ENCODE data around the gene TPD52L1. TPM values are rescaled to one million over a fixed set of nuclear protein-coding genes. Genes with fewer than 3 reads are reported as not detected.

TPD52L1 gene
- total RNA-seq, 1 donor from 2014 or later = not detected

DNA sequence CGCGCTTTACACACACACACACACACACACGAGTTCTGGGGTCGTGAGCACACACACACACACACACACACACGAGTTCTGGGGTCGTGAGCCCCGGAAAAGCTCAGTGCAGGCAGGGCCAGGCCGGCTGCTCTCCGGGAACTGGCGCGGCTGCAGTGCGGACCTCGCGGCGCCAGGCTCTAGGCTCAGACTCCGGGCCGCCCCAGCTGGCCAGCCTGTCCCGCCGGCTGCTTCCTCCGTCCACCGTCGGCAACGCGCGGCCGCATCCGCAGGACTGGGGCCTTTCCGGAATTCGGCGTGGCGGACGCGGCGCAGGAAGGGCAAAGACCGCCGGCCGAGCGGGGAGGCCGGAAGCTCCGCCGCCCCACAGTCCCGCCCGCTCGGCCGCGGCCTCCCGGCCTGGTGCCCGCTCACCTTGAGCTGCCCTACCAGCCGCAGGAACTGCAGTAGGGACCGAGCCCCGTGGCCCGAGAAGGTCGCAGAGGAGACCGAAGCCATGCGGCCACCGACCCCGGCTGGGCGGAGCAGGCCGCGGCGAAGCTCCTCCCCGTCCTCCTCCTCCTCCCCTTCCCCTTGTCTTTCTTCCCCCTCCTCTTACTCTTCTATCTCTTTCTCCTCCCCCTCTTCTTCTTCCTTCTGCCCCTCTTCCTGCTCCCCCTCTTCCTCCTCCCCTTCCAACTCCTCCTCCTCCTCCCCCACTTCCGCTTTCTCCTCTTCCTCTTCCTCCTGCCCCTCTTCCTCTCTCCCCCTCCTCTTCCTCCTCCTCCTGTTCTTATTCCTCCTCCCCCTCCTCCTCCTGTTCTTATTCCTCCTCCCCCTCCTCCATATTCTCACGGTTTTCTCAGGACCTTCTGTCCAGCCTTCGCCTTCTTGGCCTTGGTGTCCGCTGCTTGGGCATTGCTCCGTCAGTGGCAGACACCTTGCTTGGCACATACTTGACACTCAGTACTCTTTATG, 148.1 kb downstream of the TPD52L1 start, which contains the start of gene HDDC2:
Gene HDDC2, minus strand, starts transcription at position 533 of the 957 bp plus-strand sequence. Its CDS starts 35 bp downstream, at position 498.
- intact Hi-C loops (cut with micrococcal nuclease) = loop anchor here (1.0 to 5.0 kb wide), 3 partner anchors 109 to 1039 kb away; partner anchors contain the start of genes CENPW and TRMT11

DNA sequence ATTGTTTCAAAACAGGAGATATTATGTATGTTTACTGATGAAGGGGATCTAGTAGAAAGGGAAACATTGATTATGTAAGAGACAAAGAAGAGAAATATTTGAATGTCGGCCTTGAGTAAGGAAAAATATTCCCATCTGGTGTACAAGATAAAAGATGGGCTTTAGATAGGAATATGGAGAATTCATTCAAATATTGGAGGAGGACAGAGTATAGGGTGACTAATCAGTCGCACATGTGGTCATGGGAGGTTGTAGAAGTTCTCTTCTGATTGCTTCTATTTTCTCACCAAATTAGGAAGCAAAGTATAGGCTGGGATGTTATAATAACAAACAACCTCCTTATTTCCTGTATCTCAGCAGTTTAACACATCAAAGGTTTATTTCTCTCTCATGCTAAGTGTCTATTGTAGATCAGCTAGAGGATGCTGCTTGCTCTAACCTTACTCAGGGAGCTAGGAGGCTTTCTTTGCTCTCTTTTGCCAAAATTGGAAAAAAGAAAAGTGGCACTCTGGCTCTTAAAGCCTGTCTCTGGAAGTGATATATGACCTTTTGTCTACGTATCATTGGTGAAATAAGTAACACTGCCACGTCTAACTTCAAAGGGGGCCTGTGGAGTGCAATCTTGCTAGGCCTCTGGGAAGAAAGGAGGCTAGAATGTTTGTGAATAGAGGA, 149.4 kb downstream of the TPD52L1 start:
- intact Hi-C loops (cut with micrococcal nuclease) = loop anchor here (5.0 kb wide), 1 partner anchor 684 kb away; the partner anchor contains the start of gene TRMT11

- intact Hi-C loops (cut with micrococcal nuclease) = loop anchor here (5.0 kb wide), 1 partner anchor 684 kb away; the partner anchor contains the start of gene TRMT11
Measured at GRCh38 chr6:125303512-125303854, 149.9 kb downstream of the TPD52L1 start.

DNA sequence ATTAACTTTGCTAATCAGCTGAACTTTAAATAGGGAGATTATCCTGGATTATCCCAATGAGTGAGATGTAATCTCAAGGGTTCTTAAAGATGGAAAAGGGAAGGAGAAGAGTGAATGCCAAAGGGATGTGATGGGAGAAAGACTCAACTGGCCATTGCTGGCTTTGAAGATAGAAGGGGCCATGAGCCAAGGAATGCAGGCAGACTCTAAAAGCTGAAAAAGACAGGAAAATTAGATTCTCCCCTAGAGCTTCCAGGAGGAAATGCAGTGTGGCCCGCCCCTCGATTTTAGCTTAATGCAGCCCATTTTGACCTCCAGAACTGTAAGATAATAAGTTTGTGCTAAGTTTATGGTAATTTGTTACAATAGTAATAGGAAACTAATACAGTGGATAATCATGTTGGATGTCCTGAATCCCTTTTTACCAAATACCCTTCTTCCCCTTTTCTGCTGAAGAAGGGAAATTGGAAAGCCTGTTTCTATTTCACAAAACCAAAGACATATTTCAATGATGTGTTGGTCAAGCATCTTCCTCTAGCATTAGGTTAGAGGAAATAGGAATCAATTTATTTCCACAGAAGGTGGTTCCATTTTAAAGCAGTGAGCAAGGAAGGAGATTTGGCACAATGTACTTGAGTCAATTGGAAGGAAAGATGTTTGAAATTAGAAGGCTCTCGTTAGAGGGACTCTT, 151.5 kb downstream of the TPD52L1 start:
- intact Hi-C loops (cut with micrococcal nuclease) = loop anchor here (5.0 kb wide), 1 partner anchor 682 kb away; the partner anchor contains the start of gene TRMT11

GRCh38 chr6:125306756-125307149, 153.2 kb downstream of the TPD52L1 start:
- intact Hi-C loops (cut with micrococcal nuclease) = no loop called here

GRCh38 chr6:125307150-125307838, 153.7 kb downstream of the TPD52L1 start:
- intact Hi-C loops (cut with micrococcal nuclease) = no loop called here

DNA sequence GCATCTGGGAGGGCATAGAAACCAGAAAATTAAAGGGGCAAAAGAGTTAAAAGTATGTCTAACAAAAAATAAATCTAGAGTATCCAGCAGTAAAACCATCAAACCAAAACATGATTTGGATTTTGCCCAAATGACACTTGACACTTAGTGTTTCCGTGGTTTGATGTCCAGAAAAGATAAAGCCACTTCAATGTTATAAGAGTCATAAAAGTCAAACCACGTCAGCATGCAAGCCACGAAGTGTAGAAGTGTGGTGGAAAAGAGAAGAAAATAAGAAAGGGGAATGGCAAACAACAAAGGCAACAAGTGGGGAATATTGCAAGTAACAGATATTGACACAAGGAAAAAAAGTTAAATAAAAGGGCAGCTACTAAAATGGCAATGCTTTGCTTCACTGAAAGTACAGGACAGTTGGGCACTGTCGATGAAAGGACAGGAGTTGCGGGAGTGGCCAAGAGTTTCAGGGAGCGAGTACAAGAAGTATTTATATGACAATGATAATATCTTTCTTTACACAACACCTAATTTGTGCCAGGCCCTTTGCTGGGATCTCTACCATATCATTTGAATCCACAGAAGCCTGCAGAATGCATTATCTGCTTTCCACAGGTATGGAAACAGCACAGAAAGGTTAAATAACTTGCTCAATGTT, 154.5 kb downstream of the TPD52L1 start:
- intact Hi-C loops (cut with micrococcal nuclease) = no loop called here

- intact Hi-C loops (cut with micrococcal nuclease) = loop anchor here (1.0 to 5.0 kb wide), 7 partner anchors 159 to 1810 kb away; partner anchors contain the start of genes HINT3 and TPD52L1
Measured at GRCh38 chr6:125310994-125311649, 157.5 kb downstream of the TPD52L1 start.

DNA sequence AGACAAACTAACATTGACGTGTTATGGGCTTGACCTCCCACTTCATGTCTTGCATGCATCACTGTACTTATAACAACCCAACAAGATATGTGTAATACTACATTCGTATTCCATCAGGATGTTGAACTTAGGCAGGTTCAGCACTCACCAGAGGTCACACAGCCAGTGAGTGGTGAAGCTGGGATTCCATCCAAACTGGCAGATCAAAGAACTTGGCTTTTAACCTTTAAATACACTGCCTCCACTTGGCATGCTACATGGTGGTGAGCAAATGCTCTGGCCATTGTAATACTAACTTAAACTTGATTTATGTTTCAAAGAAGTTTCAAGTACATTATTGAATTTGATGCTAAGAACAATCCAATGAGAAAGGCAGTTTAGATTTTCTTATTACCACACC, 158.9 kb downstream of the TPD52L1 start:
- intact Hi-C loops (cut with micrococcal nuclease) = loop anchor here (5.0 kb wide), 2 partner anchors 160 to 860 kb away; partner anchors contain the start of gene TPD52L1

GRCh38 chr6:125312950-125313349, 159.4 kb downstream of the TPD52L1 start:
- intact Hi-C loops (cut with micrococcal nuclease) = loop anchor here (5.0 kb wide), 2 partner anchors 161 to 859 kb away; partner anchors contain the start of gene TPD52L1

Other genes with a start within 250 kb of the TPD52L1 start
- gene RNF217, start 191.3 kb upstream of the TPD52L1 start, total RNA-seq = 1.1 and 1.3 TPM in 2 replicates
- 48.3 and 52.4 TPM in 2 replicates for gene HDDC2, start 148.2 kb downstream of the TPD52L1 start, total RNA-seq

Measured in T-helper 1 cell treated with Interleukin-12 subunit alpha and Interleukin-12 subunit beta and Interleukin-4 antibody, amounts not matched to agents 30 ng/mL and 1 ng/mL, for 36 hours (primary cell).